Amygdala (tissue), 56 donors: ENCODE results near the gene EXOSC6.
"Not testable (repeated sequence)": the region's sequence is repeated elsewhere in the genome, so short reads cannot be mapped to it uniquely, and the experiment has no call there.

ENCODE experiments used
- DNase-seq, 56 donors: peaks; one replicate each; lab custom pipeline; 2025; lab: John Stamatoyannopoulos, UW

Gene EXOSC6

DNA sequence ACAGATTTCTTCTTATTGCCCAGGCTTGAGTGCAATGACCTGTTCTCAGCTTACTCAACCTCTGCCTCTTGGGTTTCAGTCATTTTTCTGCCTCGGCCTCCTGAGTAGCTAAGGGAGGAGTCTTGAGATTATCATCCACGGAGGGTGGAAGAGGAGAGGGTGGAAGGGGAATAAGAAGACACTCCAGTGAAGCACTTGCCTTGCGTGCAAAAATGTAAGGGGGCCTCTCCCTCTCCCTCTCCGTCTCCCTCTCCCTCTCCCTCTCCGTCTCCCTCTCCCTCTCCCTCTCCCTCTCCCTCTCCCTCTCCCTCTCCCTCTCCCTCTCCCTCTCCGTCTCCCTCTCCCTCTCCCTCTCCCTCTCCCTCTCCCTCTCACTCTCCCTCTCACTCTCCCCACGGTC is 48.2 kb downstream of the EXOSC6 start:
- DNase-seq, result not testable (repeated sequence)

DNA sequence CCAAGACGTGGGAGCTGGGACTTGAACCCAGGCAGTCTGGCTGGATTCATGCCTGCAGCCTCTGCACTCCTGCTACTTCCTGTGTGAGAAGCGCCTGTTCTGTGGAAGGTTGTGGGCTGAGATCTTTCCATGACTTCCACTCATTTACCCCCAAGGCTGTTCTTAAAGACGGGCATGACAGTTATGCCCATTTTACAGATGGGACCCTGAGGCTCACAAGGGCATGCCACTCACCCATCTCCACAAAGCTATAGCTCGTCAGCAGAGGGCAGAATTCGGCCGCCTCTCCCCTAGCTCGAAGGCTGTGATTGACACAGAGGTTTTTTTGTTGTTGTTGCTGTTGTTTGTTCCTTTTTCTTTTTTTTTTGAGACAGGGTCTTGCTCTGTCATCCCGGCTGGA is 51.7 kb downstream of the EXOSC6 start:
- DNase-seq, result not testable (repeated sequence)

DNA sequence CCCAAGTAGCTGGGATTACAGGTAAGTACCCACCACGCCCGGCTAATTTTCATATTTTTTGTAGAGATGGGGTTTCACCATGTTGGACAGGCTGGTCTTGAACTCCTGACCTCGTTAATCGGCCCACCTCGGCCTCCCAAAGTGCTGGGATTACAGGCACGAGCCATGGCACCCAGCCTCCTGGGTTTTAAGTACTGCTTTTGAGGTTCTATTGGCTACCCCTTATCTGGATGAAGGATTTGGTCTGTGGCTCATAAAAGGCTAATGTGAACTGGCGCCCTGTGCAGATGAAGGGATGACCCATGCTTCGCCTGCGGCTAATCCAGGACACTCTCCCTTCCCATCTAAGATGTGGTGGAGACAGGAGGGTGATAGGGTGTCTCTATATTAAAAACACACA is 52.6 kb downstream of the EXOSC6 start:
- DNase-seq, result not testable (repeated sequence)

DNA sequence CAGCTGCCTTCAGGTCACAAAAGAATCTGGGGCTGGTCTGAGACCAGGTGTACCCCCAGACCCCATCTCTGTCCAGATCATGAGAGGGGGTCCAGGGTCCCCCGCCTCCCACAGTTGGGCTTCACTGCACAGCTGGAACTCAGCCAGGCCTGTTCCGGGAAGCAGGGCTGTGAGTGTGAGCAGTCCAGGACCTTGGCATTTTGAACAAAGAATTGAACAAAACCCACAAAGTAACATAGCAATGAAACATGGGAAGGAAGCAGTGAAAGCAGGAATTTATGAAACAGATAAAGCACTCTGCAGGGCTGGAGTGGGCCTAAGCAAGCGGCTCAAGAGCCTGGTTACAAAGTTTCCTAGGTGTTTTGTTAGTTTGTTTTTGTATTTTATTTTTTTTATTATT is 53.1 kb downstream of the EXOSC6 start:
- not testable (repeated sequence) for DNase-seq

DNA sequence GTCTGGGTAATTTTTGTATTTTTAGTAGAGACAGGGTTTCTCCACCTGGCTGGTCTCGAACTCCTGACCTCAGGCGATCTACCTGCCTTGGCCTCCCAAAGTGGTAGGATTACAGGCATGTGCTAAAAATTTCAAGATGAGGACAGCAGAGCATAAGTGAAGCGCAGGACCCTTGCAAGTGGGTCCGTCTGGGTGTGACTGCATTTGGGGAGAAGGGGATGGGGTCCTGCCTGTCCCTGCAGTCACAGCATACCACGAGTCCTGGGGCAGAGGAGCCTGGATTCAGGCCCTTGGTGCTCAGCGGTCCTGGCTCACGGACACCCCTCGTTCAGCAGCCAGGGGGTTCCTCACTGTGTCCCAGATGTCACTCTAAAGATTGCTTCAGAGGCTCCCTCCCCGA is 53.5 kb downstream of the EXOSC6 start:
- not testable (repeated sequence) for DNase-seq

DNA sequence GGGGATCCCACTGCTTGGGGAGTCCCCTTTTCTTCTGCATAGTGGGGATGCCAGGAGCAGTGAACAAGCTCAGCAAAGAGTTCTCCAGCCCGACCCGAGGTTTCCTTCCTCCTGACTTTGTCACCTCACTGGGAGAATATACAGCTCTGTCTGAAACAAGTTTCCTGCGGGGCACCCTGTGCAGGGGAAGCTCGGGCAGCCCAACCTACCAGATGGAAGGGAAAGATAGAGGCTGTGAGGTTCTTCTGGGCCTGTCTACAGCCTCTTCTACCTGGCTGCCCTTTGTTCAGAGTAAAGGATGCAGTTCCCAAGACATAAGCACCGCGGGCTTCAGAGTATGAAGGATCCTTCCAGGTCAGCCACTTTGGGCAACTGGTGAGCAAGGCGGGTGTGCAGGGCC is 54.1 kb downstream of the EXOSC6 start:
- DNase-seq, result not testable (repeated sequence)
